ENCODE data around the gene UBASH3B.

The UBASH3B gene

DNA sequence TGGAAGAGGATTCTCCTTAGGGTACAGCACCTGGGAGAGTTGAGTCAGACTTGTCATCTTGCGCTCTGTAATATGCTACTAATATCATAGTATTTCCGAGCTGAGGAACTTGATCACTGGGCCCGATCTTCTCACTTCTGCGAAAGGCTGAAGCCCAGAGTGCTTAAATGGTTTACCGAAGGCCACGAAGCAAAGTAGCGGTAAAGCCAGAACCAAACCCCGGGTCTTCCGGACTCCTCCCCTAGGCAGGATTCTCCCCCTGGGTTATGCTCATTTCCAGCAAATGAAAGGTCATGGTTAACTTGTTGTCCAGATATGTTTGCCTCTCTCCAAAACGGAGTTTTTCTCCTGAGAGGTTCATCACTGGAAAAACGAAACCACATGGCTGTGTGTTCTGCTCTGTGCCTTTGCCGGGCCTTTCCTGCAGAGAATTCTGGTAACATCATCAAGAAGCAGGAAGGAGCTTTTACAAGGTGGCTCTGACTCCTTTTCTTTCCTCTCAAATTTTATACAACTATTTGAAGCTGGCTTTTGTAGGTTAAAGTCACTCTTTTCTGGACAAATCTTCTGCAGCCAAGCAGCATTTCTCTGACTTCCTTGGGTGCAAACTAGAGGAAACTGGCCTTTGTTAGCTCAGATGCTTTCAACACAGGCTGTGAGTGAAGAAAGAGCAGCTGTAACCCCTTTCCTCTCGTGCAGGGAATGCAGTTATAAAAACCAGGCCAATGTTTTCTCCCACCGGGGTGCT lies 35.5 kb downstream of the UBASH3B start:
- H3K9me3 ChIP-seq (ENCODE audit: insufficient read depth, low read length): no peaks in the 10 kb centered on the region
- H3K79me2 ChIP-seq (ENCODE audit: low read length): no peaks in the 10 kb centered on the region
- H3K4me1 ChIP-seq (ENCODE audit: low read length): peaks cover 21% of the 10 kb centered on the region
- no peaks in the 10 kb centered on the region for H4K20me1 ChIP-seq (ENCODE audit: insufficient read depth, low read length)
- peak overlapping the region; percentile 31 for H3K9ac ChIP-seq (ENCODE audit: low read length)
- no peaks in the 10 kb centered on the region for H3K36me3 ChIP-seq (replicated peaks; ENCODE audit: low read depth, low read length)
- H3K4me3 ChIP-seq (ENCODE audit: low read length): peak overlapping the region; percentile 70
- TF ChIP-seq EZH2phosphoT487 (IDR thresholded peaks at IDR 0.05; ENCODE audit: low read depth): no peak
- TF ChIP-seq, protein P1, sequence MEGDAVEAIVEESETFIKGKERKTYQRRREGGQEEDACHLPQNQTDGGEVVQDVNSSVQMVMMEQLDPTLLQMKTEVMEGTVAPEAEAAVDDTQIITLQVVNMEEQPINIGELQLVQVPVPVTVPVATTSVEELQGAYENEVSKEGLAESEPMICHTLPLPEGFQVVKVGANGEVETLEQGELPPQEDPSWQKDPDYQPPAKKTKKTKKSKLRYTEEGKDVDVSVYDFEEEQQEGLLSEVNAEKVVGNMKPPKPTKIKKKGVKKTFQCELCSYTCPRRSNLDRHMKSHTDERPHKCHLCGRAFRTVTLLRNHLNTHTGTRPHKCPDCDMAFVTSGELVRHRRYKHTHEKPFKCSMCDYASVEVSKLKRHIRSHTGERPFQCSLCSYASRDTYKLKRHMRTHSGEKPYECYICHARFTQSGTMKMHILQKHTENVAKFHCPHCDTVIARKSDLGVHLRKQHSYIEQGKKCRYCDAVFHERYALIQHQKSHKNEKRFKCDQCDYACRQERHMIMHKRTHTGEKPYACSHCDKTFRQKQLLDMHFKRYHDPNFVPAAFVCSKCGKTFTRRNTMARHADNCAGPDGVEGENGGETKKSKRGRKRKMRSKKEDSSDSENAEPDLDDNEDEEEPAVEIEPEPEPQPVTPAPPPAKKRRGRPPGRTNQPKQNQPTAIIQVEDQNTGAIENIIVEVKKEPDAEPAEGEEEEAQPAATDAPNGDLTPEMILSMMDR (IDR thresholded peaks at IDR 0.05; ENCODE audit: low read depth, low read length): no peak
- H2AFZ ChIP-seq (ENCODE audit: low read depth, low read length): peak overlapping the region; percentile 15; the same call in 1 of the 2 replicates
- peaks cover 20% of the 10 kb centered on the region for H3K27me3 ChIP-seq (ENCODE audit: low read depth, low read length)
- H3K27ac ChIP-seq (ENCODE audit: low read length): peak overlapping the region; percentile 37
- H3K4me2 ChIP-seq (ENCODE audit: low read length): peak overlapping the region; percentile 88

DNA sequence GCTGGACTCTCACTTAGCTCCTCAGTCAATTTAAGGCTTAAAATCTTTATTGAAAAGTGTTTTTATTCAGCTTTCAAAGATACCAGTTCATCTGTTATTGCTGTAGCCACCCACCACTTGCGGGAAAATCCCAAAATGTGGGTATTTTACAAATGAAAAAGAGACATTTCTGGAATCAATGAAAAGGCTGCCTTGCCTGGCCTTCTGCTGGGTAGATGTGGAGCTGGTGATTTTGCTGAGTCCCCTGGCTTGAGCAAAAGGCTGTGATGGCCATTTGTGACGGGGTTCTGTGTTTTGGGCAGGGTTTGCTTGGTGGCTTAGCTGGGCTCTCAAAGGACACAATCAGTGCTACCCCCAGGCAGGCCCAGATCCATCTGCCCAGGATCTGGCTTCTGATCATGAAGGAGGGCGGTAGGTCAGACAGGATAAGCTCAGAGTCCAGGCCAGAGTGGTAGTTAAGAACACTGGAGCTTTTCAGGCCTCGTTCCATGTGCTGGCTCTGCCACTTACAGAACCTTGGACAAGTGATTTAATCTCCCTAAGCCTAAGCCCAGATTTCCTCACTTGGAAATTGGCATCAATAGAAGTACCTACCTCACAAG lies 36.1 kb downstream of the UBASH3B start:
- no peak overlapping the region for H3K27ac ChIP-seq (ENCODE audit: low read length)
- no peaks in the 10 kb centered on the region for H4K20me1 ChIP-seq (ENCODE audit: insufficient read depth, low read length)
- H3K79me2 ChIP-seq (ENCODE audit: low read length): no peaks in the 10 kb centered on the region
- H3K9me3 ChIP-seq (ENCODE audit: insufficient read depth, low read length): no peaks in the 10 kb centered on the region
- peaks cover 20% of the 10 kb centered on the region for H3K27me3 ChIP-seq (ENCODE audit: low read depth, low read length)
- H3K4me3 ChIP-seq (ENCODE audit: low read length): no peak overlapping the region
- no peak overlapping the region for H3K9ac ChIP-seq (ENCODE audit: low read length)
- peaks cover 21% of the 10 kb centered on the region for H3K4me1 ChIP-seq (ENCODE audit: low read length)
- TF ChIP-seq EZH2phosphoT487 (IDR thresholded peaks at IDR 0.05; ENCODE audit: low read depth): no peak
- TF ChIP-seq, protein P1 (IDR thresholded peaks at IDR 0.05; ENCODE audit: low read depth, low read length): no peak
- no peaks in the 10 kb centered on the region for H3K36me3 ChIP-seq (replicated peaks; ENCODE audit: low read depth, low read length)
- no peak overlapping the region for H2AFZ ChIP-seq (ENCODE audit: low read depth, low read length)
- H3K4me2 ChIP-seq (ENCODE audit: low read length): peak overlapping the region; percentile 88; the same call in 1 of the 2 replicates

DNA sequence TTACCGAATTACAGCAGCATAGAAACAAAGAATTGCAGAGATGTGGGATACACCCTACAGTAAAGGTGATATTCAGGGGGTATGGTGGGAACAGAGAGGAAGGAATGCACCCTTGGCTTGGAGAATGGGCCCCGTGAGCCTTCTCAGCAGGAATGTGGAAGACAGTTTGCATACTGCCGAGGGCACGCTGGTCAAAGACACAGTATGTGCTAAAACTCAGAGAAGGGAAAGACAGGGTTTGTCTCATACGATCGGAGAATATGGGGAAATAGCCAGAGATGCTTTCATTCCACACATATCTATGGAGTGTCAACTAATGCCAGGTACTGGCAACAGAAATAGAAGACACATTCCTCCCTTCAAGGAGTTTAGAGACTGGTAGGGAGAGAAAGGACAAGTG lies 36.9 kb downstream of the UBASH3B start:
- H3K79me2 ChIP-seq (ENCODE audit: low read length): no peaks in the 10 kb centered on the region
- TF ChIP-seq, protein P1 (IDR thresholded peaks at IDR 0.05; ENCODE audit: low read depth, low read length): no peak
- H3K4me2 ChIP-seq (ENCODE audit: low read length): no peak overlapping the region
- H3K27me3 ChIP-seq (ENCODE audit: low read depth, low read length): peaks cover 21% of the 10 kb centered on the region
- no peak overlapping the region for H2AFZ ChIP-seq (ENCODE audit: low read depth, low read length)
- no peak overlapping the region for H3K9ac ChIP-seq (ENCODE audit: low read length)
- H4K20me1 ChIP-seq (ENCODE audit: insufficient read depth, low read length): no peaks in the 10 kb centered on the region
- H3K27ac ChIP-seq (ENCODE audit: low read length): no peak overlapping the region
- H3K36me3 ChIP-seq (replicated peaks; ENCODE audit: low read depth, low read length): no peaks in the 10 kb centered on the region
- H3K4me3 ChIP-seq (ENCODE audit: low read length): no peak overlapping the region
- H3K4me1 ChIP-seq (ENCODE audit: low read length): peaks cover 23% of the 10 kb centered on the region
- no peaks in the 10 kb centered on the region for H3K9me3 ChIP-seq (ENCODE audit: insufficient read depth, low read length)

- no peak overlapping the region for H3K27ac ChIP-seq (ENCODE audit: low read length)
- no peaks in the 10 kb centered on the region for H3K79me2 ChIP-seq (ENCODE audit: low read length)
These were observed 39.6 kb downstream of the UBASH3B start for GRCh38 chr11:122695076-122695615.

More at GRCh38 chr11:122695076-122695615, 39.6 kb downstream of the UBASH3B start:
- H4K20me1 ChIP-seq (ENCODE audit: insufficient read depth, low read length): no peaks in the 10 kb centered on the region
- H3K9me3 ChIP-seq (ENCODE audit: insufficient read depth, low read length): no peaks in the 10 kb centered on the region
- peaks cover 26% of the 10 kb centered on the region for H3K4me1 ChIP-seq (ENCODE audit: low read length)
- H3K9ac ChIP-seq (ENCODE audit: low read length): no peak overlapping the region
- H3K4me2 ChIP-seq (ENCODE audit: low read length): no peak overlapping the region
- H3K36me3 ChIP-seq (replicated peaks; ENCODE audit: low read depth, low read length): no peaks in the 10 kb centered on the region
- H2AFZ ChIP-seq (ENCODE audit: low read depth, low read length): no peak overlapping the region
- peaks cover 21% of the 10 kb centered on the region for H3K27me3 ChIP-seq (ENCODE audit: low read depth, low read length)
- no peak overlapping the region for H3K4me3 ChIP-seq (ENCODE audit: low read length)
- TF ChIP-seq EZH2phosphoT487 (IDR thresholded peaks at IDR 0.05; ENCODE audit: low read depth): no peak
- TF ChIP-seq, protein P1 (IDR thresholded peaks at IDR 0.05; ENCODE audit: low read depth, low read length): no peak
